Prostate gland (tissue), 2 donors: ENCODE data around the gene FLYWCH1.

Experiments used
- POLR2A ChIP-seq: fragments of 450-650 bp; IDR thresholded peaks from one replicate; pipeline ENCODE4 v1.6.1; 2016; ENCODE audit warnings: antibody characterized with exemption, mild to moderate bottlenecking
- POLR2AphosphoS5 ChIP-seq: sonication (generic); formaldehyde crosslinking; IDR thresholded peaks from one replicate; pipeline ENCODE4 v1.6.1; 2017; ENCODE audit warnings: antibody characterized with exemption
- TF ChIP-seq, protein P1 (sequence below), 4 experiments: fragments of 200-600 bp in 2 of 4; fragments of 450-650 bp in 2 of 4; sonication (generic) in 2 of 4; IDR thresholded peaks; 1 replicate in 3 of 4; 2 replicates in 1 of 4; pipeline ENCODE4 v1.5.1; 2016 to 2019; ENCODE audit warnings: antibody characterized with exemption in 4 of 4, mild to moderate bottlenecking in 2 of 4, moderate library complexity in 2 of 4

DNA sequence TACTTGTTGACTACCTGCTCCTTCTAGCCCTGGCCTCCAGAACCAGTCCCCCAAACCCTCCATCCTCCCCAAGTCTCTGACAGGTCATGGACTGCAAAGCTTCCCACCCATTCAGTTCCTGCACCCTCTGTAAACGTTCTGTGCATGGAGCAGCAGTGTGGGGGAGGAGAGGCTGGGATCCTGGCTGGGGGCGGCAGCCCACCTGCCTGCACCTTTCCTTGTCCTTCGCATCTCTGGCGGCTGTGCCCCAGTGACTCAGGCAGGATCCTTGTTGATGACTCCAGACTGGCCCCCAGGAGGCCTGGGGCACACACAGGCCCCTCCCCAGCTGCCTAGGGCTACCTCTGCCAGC is 70.1 kb downstream of the FLYWCH1 start:
- no peak for TF ChIP-seq POLR2A
- TF ChIP-seq, protein P1, sequence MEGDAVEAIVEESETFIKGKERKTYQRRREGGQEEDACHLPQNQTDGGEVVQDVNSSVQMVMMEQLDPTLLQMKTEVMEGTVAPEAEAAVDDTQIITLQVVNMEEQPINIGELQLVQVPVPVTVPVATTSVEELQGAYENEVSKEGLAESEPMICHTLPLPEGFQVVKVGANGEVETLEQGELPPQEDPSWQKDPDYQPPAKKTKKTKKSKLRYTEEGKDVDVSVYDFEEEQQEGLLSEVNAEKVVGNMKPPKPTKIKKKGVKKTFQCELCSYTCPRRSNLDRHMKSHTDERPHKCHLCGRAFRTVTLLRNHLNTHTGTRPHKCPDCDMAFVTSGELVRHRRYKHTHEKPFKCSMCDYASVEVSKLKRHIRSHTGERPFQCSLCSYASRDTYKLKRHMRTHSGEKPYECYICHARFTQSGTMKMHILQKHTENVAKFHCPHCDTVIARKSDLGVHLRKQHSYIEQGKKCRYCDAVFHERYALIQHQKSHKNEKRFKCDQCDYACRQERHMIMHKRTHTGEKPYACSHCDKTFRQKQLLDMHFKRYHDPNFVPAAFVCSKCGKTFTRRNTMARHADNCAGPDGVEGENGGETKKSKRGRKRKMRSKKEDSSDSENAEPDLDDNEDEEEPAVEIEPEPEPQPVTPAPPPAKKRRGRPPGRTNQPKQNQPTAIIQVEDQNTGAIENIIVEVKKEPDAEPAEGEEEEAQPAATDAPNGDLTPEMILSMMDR (IDR thresholded peaks at IDR 0.05), result no peak
- no peak for TF ChIP-seq POLR2AphosphoS5
